Measurements from ENCODE around the gene UAP1L1. TPM values are rescaled to one million over a fixed set of nuclear protein-coding genes. Genes with fewer than 3 reads are reported as not detected.
A peak's percentile ranks its signal among the peaks of the same experiment; 100 is the strongest.

The UAP1L1 gene
- total RNA-seq, 1 experiment from 2014 or later = 6.6 TPM

- Histone ChIP-seq H3K27me3 (ENCODE audit: insufficient read depth, low read length) (no peaks in the 10 kb centered on the region), H3K4me1 (ENCODE audit: insufficient read depth, low read length) (peaks cover 5% of the 10 kb centered on the region; the same call in 1 of the 2 replicates), H3K4me2 (ENCODE audit: insufficient read depth, insufficient read length, low read length) (peak overlapping the region; percentile 35), H4K91ac (ENCODE audit: insufficient read length, low read depth, low read length) (no peak overlapping the region), H3K23me2 (ENCODE audit: insufficient read length, low read depth, low read length, poor library complexity, severe bottlenecking) (no peaks in the 10 kb centered on the region), H2BK20ac (ENCODE audit: low read depth, low read length, poor library complexity, severe bottlenecking) (no peak overlapping the region), H3K18ac (ENCODE audit: insufficient read length, low read depth, low read length) (no peak overlapping the region), H4K20me1 (ENCODE audit: control insufficient read depth, insufficient read depth, insufficient read length) (peaks cover 4% of the 10 kb centered on the region), H3K9me3 (ENCODE audit: control insufficient read depth, low read depth, low read length) (no peaks in the 10 kb centered on the region), H3K27ac (ENCODE audit: insufficient read length, low read depth, low read length) (no peak overlapping the region), H3K56ac (ENCODE audit: insufficient read length, low read depth, low read length) (no peak overlapping the region), H3T11ph (ENCODE audit: low read length) (no peak overlapping the region), H3K9ac (ENCODE audit: extremely low read depth, insufficient read length, low read length) (no peak overlapping the region), H3K79me2 (ENCODE audit: insufficient read depth, low read length) (no peaks in the 10 kb centered on the region), H2BK120ac (ENCODE audit: low read depth, low read length, poor library complexity, severe bottlenecking) (no peak overlapping the region), H2AFZ (ENCODE audit: low read length) (no peak overlapping the region), H2AK5ac (ENCODE audit: insufficient read length, low read length) (no peak overlapping the region), H2BK15ac (ENCODE audit: low read depth, low read length) (no peak overlapping the region), H3K23ac (ENCODE audit: insufficient read length, low read depth, low read length) (no peak overlapping the region), H3K14ac (ENCODE audit: insufficient read depth, low read length) (no peak overlapping the region), H4K8ac (replicated peaks; ENCODE audit: insufficient read length, low read depth, low read length) (no peak overlapping the region), H4K5ac (ENCODE audit: insufficient read length, low read depth, low read length) (no peak overlapping the region), H3K79me1 (ENCODE audit: insufficient read depth, low read depth, low read length, poor library complexity, severe bottlenecking) (no peaks in the 10 kb centered on the region), H2BK12ac (ENCODE audit: insufficient read length, low read depth, low read length) (no peak overlapping the region), H2BK5ac (ENCODE audit: insufficient read length, low read length) (no peak overlapping the region), H3K4ac (ENCODE audit: low read depth, low read length) (no peak overlapping the region)
- H3K36me3 Mint-ChIP-seq (ENCODE audit: insufficient read depth in 1 of 3, low read depth in 3 of 3) = peaks cover 0 to 4% (median 3%) of the 10 kb centered on the region in 3 experiments; a peak in 4 of 7 replicates
- H3K27me3 Mint-ChIP-seq (ENCODE audit: low read depth) = peaks cover 4% of the 10 kb centered on the region; the same call in 1 of the 2 replicates
- no peak for DNase-seq
- no peaks in the 10 kb centered on the region; a peak in 1 of 5 replicates for H3K9me3 Mint-ChIP-seq
- peaks cover 15 to 24% of the 10 kb centered on the region in 2 experiments for H3K4me1 Mint-ChIP-seq
- peak overlapping the region; percentile 58 to 75 for H3K4me3 Mint-ChIP-seq
- no peak overlapping the region for H3K27ac Mint-ChIP-seq
- no CpG with 5 or more reads among the region's 52 CpGs for WGBS (ENCODE audit: extremely low coverage, insufficient read length, low lambda C conversion rate)
- no peak for TF ChIP-seq CTCF (conservative IDR thresholded peaks at IDR 0.05)
Measured at GRCh38 chr9:137069508-137070091, 7.7 kb upstream of the UAP1L1 start.

All from H9 (cell line).